IMR-90 (cell line): Measurements from ENCODE around the gene PREB. TPM values are rescaled to one million over a fixed set of nuclear protein-coding genes. Genes with fewer than 3 reads are reported as not detected.

Experiments used
- ATAC-seq: fragments of 200-7000 bp; cut with Tn5 transposase; 2 replicates; pipeline ENCODE4 v1.9.1; 2020; ENCODE audit warnings: low read depth, mild to moderate bottlenecking, moderate library complexity
- BruUV-seq: library from RNA; stranded (reverse); fragments of 400-500 nt; replicated peaks from 2 replicates; lab custom pipeline; 2021; lab: Mats Ljungman, UMichigan
- CTCF ChIA-PET: fragments of 300-600 bp; formaldehyde crosslinking; extraction: SDS; loops from one replicate; lab custom pipeline; 2021; ENCODE audit warnings: antibody characterized with exemption; lab: Yijun Ruan, JAX
- POLR2A ChIA-PET: fragments of 300-600 bp; sonication (Branson Sonifier 250); formaldehyde crosslinking; loops from one replicate; lab custom pipeline; 2022; ENCODE audit warnings: antibody characterized with exemption; ENCODE audit not compliant: unreplicated experiment; lab: Charles Lee
- DNase-seq: peaks from one replicate; pipeline ENCODE4 v3.0.0; 2013
- H2AFZ ChIP-seq: replicated peaks from 2 replicates; pipeline ENCODE3; 2013; ENCODE audit warnings: low read length, mild to moderate bottlenecking; ENCODE audit not compliant: poor library complexity
- H2AK5ac ChIP-seq: 2 replicates; pipeline ENCODE4 v1.6.1; 2013; ENCODE audit warnings: low read depth, low read length, inconsistent platforms
- H2AK9ac ChIP-seq: replicated peaks from 2 replicates; pipeline ENCODE3; 2013; ENCODE audit warnings: mild to moderate bottlenecking, low read depth, low read length, moderate library complexity; ENCODE audit not compliant: poor library complexity
- H2BK120ac ChIP-seq: 2 replicates; pipeline ENCODE4 v1.6.1; 2013; ENCODE audit warnings: low read depth, low read length, inconsistent platforms
- H2BK15ac ChIP-seq: 3 replicates; pipeline ENCODE4 v1.6.1; 2013; ENCODE audit warnings: low read depth, low read length, inconsistent platforms
- H2BK20ac ChIP-seq: 2 replicates; pipeline ENCODE4 v1.6.1; 2013; ENCODE audit warnings: low read depth, mild to moderate bottlenecking, inconsistent platforms, low read length, moderate library complexity
- H2BK5ac ChIP-seq: 2 replicates; pipeline ENCODE4 v1.6.1; 2013; ENCODE audit warnings: mild to moderate bottlenecking, low read depth, low read length, inconsistent platforms; ENCODE audit not compliant: poor library complexity, severe bottlenecking
- H3K14ac ChIP-seq: replicated peaks from 2 replicates; pipeline ENCODE4 v1.6.1; 2013; ENCODE audit warnings: low read depth, low read length, inconsistent platforms
- H3K18ac ChIP-seq: 2 replicates; pipeline ENCODE4 v1.6.1; 2013; ENCODE audit warnings: low read depth, low read length, control low read depth
- H3K23ac ChIP-seq: 2 replicates; pipeline ENCODE4 v1.6.1; 2013; ENCODE audit warnings: low read depth, low read length, inconsistent platforms
- H3K27ac ChIP-seq: 2 replicates; pipeline ENCODE4 v1.5.1; 2013; ENCODE audit warnings: mild to moderate bottlenecking, control low read depth, low read length; ENCODE audit not compliant: insufficient read depth
- H3K27me3 ChIP-seq: 2 replicates; pipeline ENCODE4 v1.6.1; 2013; ENCODE audit warnings: low read length; ENCODE audit not compliant: control insufficient read depth, insufficient read depth
- H3K36me3 ChIP-seq: 2 replicates; pipeline ENCODE4 v1.6.1; 2013; ENCODE audit warnings: low read length, mixed read lengths; ENCODE audit not compliant: control insufficient read depth, insufficient read depth
- H3K4ac ChIP-seq: 2 replicates; pipeline ENCODE4 v1.6.1; 2013; ENCODE audit warnings: low read depth, low read length, inconsistent platforms
- H3K4me1 ChIP-seq: 2 replicates; pipeline ENCODE4 v1.6.1; 2013; ENCODE audit warnings: low read length, mixed read lengths; ENCODE audit not compliant: control insufficient read depth, insufficient read depth
- H3K4me2 ChIP-seq: 2 replicates; pipeline ENCODE4 v1.6.1; 2013; ENCODE audit warnings: low read depth, mild to moderate bottlenecking, control low read depth, low read length, moderate library complexity
- H3K4me3 ChIP-seq: 2 replicates; pipeline ENCODE4 v1.5.1; 2013; ENCODE audit warnings: low read depth, mild to moderate bottlenecking, control low read depth, low read length, moderate library complexity; ENCODE audit not compliant: insufficient read depth
- H3K56ac ChIP-seq: 2 replicates; pipeline ENCODE4 v1.6.1; 2013; ENCODE audit warnings: low read length, inconsistent platforms; ENCODE audit not compliant: insufficient read depth; ENCODE audit errors: extremely low read depth
- H3K79me1 ChIP-seq, 2 experiments: 2 replicates each; pipeline ENCODE4 v1.6.1; 2013; ENCODE audit warnings: low read length in 2 of 2, inconsistent platforms in 1 of 2, low read depth in 1 of 2
- H3K9ac ChIP-seq: 2 replicates; pipeline ENCODE4 v1.6.1; 2013; ENCODE audit warnings: low read depth, low read length, control low read depth
- H3K9me1 ChIP-seq: 2 replicates; pipeline ENCODE4 v1.6.1; 2013; ENCODE audit warnings: low read length, inconsistent platforms; ENCODE audit not compliant: insufficient read depth
- H3K9me3 ChIP-seq: 2 replicates; pipeline ENCODE4 v1.6.1; 2013; ENCODE audit warnings: low read length; ENCODE audit not compliant: control insufficient read depth, insufficient read depth
- H4K20me1 ChIP-seq: 2 replicates; pipeline ENCODE4 v1.6.1; 2013; ENCODE audit warnings: low read length, inconsistent platforms; ENCODE audit not compliant: insufficient read depth
- H4K5ac ChIP-seq: 2 replicates; pipeline ENCODE4 v1.6.1; 2013; ENCODE audit warnings: mild to moderate bottlenecking, low read depth, low read length, control low read depth
- H4K8ac ChIP-seq, 2 experiments: 2 replicates each; pipeline ENCODE4 v1.6.1; 2013; ENCODE audit warnings: low read depth in 2 of 2, low read length in 2 of 2, control low read depth in 1 of 2, inconsistent platforms in 1 of 2
- H4K91ac ChIP-seq: 2 replicates; pipeline ENCODE4 v1.6.1; 2013; ENCODE audit warnings: low read depth, low read length, inconsistent platforms; ENCODE audit not compliant: insufficient read depth
- BHLHE40 ChIP-seq: fragments of 150-350 bp; IDR thresholded peaks from 2 replicates; pipeline ENCODE4 v1.6.1; 2016; ENCODE audit warnings: mild to moderate bottlenecking, low read depth, low read length
- CHD1 ChIP-seq: IDR thresholded peaks from 2 replicates; pipeline ENCODE4 v1.6.1; 2012; ENCODE audit warnings: low read depth, low read length, improper control_type of control experiment
- FOS ChIP-seq: fragments of 150-350 bp; IDR thresholded peaks from 2 replicates; pipeline ENCODE4 v1.6.1; 2016; ENCODE audit warnings: low read depth, low read length
- MAFK ChIP-seq: IDR thresholded peaks from 2 replicates; pipeline ENCODE4 v1.6.1; 2012; ENCODE audit warnings: low read depth, low read length, improper control_type of control experiment
- MAZ ChIP-seq: IDR thresholded peaks from 2 replicates; pipeline ENCODE4 v1.6.1; 2012; ENCODE audit warnings: low read depth, mild to moderate bottlenecking, low read length, improper control_type of control experiment, moderate library complexity, borderline replicate concordance
- MXI1 ChIP-seq: IDR thresholded peaks from 2 replicates; pipeline ENCODE4 v1.6.1; 2012; ENCODE audit warnings: low read depth, mild to moderate bottlenecking, low read length, moderate library complexity, borderline replicate concordance
- NFE2L2 ChIP-seq: fragments of 150-350 bp; IDR thresholded peaks from 2 replicates; pipeline ENCODE4 v1.6.1; 2016; ENCODE audit warnings: low read depth, mild to moderate bottlenecking, low read length
- POLR2A ChIP-seq: IDR thresholded peaks from 2 replicates; pipeline ENCODE4 v1.6.1; 2012; ENCODE audit warnings: mild to moderate bottlenecking, low read depth, low read length
- RAD21 ChIP-seq: IDR thresholded peaks from 2 replicates; pipeline ENCODE4 v1.6.1; 2012; ENCODE audit warnings: low read length, improper control_type of control experiment
- RCOR1 ChIP-seq: IDR thresholded peaks from 2 replicates; pipeline ENCODE4 v1.6.1; 2012; ENCODE audit warnings: mild to moderate bottlenecking, low read length, improper control_type of control experiment; ENCODE audit not compliant: insufficient replicate concordance
- RFX5 ChIP-seq: IDR thresholded peaks from 2 replicates; pipeline ENCODE4 v1.8.0; 2012; ENCODE audit warnings: low read depth, mild to moderate bottlenecking, low read length, moderate library complexity
- SMC3 ChIP-seq: fragments of 150-350 bp; IDR thresholded peaks from 2 replicates; pipeline ENCODE4 v1.6.1; 2016; ENCODE audit warnings: low read depth, mild to moderate bottlenecking, antibody characterized with exemption, low read length, moderate library complexity
- WGBS, 2 experiments: methylation state at CpG; one replicate each; pipeline versions ENCODE4 v1.1.5 to v1.1.7; 2013; ENCODE audit warnings: missing lambda C conversion rate in 2 of 2; ENCODE audit not compliant: insufficient read length in 1 of 2; ENCODE audit errors: extremely low coverage in 2 of 2; 5-methylcytosine and 5-hydroxymethylcytosine counted together
- dilution Hi-C: fragments of 300-500 bp; cut with HindIII; formaldehyde crosslinking; loops from one replicate; pipeline ENCODE4 v1.14.3; 2018; ENCODE audit warnings: low sequenced_read_pairs; ENCODE audit not compliant: unreplicated experiment
- in situ Hi-C: fragments of 300-500 bp; cut with MboI; formaldehyde crosslinking; loops from 3 replicates; pipeline ENCODE4 v1.14.3; 2019; ENCODE audit warnings: low sequenced_read_pairs, inconsistent platforms, mixed read lengths
- intact Hi-C: fragments of 100-400 bp; cut with micrococcal nuclease; formaldehyde crosslinking; loops from 2 replicates; pipeline ENCODE4 v1.10.0; 2022
- polyA plus RNA-seq, 3 experiments: library from polyadenylated mRNA; depleted of rRNA; stranded (reverse); fragments of >200 nt; gene quantifications; 2 replicates each; pipeline ENCODE4 v1.2.3, GENCODE V29; 2012; ENCODE audit warnings: low replicate concordance in 1 of 3
- total RNA-seq: library from RNA; depleted of rRNA; stranded (reverse); fragments of >200 nt; gene quantifications from 2 replicates; pipeline ENCODE4 v1.2.3, GENCODE V29; 2012
- TF ChIP-seq, protein P1 (sequence below): conservative IDR thresholded peaks from 2 replicates; pipeline ENCODE4 v1.5.1; 2012; ENCODE audit warnings: mild to moderate bottlenecking, low read depth, low read length, improper control_type of control experiment
- TF ChIP-seq, protein P2 (sequence below): fragments of 150-350 bp; IDR thresholded peaks from 2 replicates; pipeline ENCODE4 v1.6.1; 2017; ENCODE audit warnings: mild to moderate bottlenecking, antibody characterized with exemption, low read length, low read depth
- TF ChIP-seq, protein P3 (sequence below): fragments of 150-350 bp; IDR thresholded peaks from 2 replicates; pipeline ENCODE4 v1.6.1; 2016; ENCODE audit warnings: low read depth, mild to moderate bottlenecking, low read length, moderate library complexity, borderline replicate concordance

Gene PREB
- total and polyA plus RNA-seq, 2 of the 4 experiments (the other 2 are of a cell fraction) = 38.9 to 52.2 TPM

DNA sequence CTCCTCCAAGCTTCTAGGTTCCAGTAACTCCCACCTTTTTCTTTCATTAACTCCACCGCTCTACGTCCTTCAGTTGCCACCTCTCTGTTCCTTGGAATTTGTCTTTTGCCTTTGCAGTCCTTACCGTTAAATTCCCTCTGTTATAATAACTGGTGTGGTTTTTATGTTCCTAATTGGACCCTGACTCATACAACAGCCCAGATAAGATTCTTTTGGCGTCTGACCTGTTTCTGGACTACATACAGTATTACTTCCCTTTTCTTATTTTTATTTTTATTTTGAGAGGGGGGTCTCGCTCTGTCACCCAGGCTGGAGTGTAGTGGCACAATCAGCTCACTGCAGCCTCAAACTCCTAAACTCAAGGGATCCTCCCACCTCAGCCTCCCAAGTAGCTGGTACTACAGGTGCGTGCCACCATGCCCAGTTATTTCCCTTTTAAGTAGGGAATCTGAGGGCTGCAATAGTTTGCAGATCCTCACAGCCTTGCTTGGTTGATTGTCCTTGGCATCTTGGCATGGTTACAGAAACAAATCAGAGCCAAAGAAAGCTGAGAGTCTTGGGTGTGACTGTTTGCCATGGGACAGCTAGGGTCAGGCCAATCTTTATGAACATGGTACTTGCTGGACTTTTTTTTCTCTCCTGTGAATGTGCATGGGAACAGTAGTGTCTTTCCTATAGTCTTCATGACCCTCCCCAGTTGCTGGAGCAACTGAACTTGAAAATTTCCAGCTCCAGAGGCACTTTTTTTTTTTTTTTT, 36.3 kb upstream of the PREB start:
- Histone ChIP-seq H3K79me1 (no peaks in the 10 kb centered on the region), H3K4me3 (no peak overlapping the region), H3K4ac (no peak overlapping the region), H3K14ac (no peak overlapping the region), H2AFZ (no peak overlapping the region), H2BK15ac (no peak overlapping the region), H2AK9ac (no peak overlapping the region), H3K27ac (no peak overlapping the region), H3K23ac (no peak overlapping the region), H2BK120ac (no peak overlapping the region), H4K8ac (no peak overlapping the region), H3K9me3 (no peaks in the 10 kb centered on the region), H3K4me2 (no peak overlapping the region), H2AK5ac (no peak overlapping the region), H3K9ac (no peak overlapping the region), H2BK5ac (no peak overlapping the region), H2BK20ac (no peak overlapping the region), H4K5ac (no peak overlapping the region), H4K91ac (no peak overlapping the region), H3K4me1 (no peaks in the 10 kb centered on the region), H3K27me3 (peaks cover 67% of the 10 kb centered on the region), H3K18ac (no peak overlapping the region), H3K9me1 (no peaks in the 10 kb centered on the region), H3K56ac (no peak overlapping the region), H4K20me1 (no peaks in the 10 kb centered on the region), H3K36me3 (no peaks in the 10 kb centered on the region)
- CTCF ChIA-PET = interaction anchor here (0.6 to 1.6 kb wide), 4 partner anchors 10 to 135 kb away, joined by 3 to 7 read pairs (median 5); no protein-coding TSS in a partner anchor
- DNase-seq (no peak), ATAC-seq (no peak)
- POLR2A ChIA-PET = no interaction called here
- no TSS peak for BruUV-seq
- in situ Hi-C loops (no loop called here), dilution Hi-C loops (no loop called here), intact Hi-C loops (loop anchor here (1.0 kb wide), 1 partner anchor 21 kb away; no protein-coding TSS in a partner anchor)
- no CpG with 5 or more reads among the region's 6 CpGs for WGBS, 2 experiments
- TF ChIP-seq RCOR1 (no peak), RAD21 (no peak), NFE2L2 (no peak), RFX5 (no peak), BHLHE40 (no peak), CHD1 (no peak), MAZ (no peak), FOS (no peak), MXI1 (no peak), MAFK (no peak), POLR2A (no peak), SMC3 (no peak)
- TF ChIP-seq, protein P1, sequence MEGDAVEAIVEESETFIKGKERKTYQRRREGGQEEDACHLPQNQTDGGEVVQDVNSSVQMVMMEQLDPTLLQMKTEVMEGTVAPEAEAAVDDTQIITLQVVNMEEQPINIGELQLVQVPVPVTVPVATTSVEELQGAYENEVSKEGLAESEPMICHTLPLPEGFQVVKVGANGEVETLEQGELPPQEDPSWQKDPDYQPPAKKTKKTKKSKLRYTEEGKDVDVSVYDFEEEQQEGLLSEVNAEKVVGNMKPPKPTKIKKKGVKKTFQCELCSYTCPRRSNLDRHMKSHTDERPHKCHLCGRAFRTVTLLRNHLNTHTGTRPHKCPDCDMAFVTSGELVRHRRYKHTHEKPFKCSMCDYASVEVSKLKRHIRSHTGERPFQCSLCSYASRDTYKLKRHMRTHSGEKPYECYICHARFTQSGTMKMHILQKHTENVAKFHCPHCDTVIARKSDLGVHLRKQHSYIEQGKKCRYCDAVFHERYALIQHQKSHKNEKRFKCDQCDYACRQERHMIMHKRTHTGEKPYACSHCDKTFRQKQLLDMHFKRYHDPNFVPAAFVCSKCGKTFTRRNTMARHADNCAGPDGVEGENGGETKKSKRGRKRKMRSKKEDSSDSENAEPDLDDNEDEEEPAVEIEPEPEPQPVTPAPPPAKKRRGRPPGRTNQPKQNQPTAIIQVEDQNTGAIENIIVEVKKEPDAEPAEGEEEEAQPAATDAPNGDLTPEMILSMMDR = no peak
- TF ChIP-seq, protein P2, sequence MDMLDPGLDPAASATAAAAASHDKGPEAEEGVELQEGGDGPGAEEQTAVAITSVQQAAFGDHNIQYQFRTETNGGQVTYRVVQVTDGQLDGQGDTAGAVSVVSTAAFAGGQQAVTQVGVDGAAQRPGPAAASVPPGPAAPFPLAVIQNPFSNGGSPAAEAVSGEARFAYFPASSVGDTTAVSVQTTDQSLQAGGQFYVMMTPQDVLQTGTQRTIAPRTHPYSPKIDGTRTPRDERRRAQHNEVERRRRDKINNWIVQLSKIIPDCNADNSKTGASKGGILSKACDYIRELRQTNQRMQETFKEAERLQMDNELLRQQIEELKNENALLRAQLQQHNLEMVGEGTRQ = no peak
- TF ChIP-seq, protein P3, sequence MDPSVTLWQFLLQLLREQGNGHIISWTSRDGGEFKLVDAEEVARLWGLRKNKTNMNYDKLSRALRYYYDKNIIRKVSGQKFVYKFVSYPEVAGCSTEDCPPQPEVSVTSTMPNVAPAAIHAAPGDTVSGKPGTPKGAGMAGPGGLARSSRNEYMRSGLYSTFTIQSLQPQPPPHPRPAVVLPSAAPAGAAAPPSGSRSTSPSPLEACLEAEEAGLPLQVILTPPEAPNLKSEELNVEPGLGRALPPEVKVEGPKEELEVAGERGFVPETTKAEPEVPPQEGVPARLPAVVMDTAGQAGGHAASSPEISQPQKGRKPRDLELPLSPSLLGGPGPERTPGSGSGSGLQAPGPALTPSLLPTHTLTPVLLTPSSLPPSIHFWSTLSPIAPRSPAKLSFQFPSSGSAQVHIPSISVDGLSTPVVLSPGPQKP = no peak
